ENCODE measurements around the gene EIF4B. TPM values are rescaled to one million over a fixed set of nuclear protein-coding genes. Genes with fewer than 3 reads are reported as not detected.

EIF4B gene
- total RNA-seq, 1 donor from 2014 or later: 1,381 TPM

DNA sequence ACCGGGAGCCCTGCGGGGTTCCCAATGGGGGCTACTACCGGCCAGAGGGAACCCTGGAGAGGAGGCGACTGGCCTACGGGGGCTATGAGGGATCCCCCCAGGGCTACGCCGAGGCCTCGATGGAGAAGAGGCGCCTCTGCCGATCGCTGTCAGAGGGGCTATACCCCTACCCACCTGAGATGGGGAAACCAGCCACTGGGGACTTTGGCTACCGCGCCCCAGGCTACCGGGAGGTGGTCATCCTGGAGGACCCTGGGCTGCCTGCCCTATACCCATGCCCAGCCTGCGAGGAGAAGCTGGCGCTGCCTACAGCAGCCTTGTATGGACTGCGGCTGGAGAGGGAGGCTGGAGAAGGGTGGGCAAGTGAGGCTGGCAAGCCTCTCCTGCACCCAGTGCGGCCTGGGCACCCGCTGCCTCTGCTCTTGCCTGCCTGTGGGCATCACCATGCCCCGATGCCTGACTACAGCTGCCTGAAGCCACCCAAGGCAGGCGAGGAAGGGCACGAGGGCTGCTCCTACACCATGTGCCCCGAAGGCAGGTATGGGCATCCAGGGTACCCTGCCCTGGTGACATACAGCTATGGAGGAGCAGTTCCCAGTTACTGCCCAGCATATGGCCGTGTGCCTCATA is 53.3 kb downstream of the EIF4B start:
- DNase-seq: no peak

DNA sequence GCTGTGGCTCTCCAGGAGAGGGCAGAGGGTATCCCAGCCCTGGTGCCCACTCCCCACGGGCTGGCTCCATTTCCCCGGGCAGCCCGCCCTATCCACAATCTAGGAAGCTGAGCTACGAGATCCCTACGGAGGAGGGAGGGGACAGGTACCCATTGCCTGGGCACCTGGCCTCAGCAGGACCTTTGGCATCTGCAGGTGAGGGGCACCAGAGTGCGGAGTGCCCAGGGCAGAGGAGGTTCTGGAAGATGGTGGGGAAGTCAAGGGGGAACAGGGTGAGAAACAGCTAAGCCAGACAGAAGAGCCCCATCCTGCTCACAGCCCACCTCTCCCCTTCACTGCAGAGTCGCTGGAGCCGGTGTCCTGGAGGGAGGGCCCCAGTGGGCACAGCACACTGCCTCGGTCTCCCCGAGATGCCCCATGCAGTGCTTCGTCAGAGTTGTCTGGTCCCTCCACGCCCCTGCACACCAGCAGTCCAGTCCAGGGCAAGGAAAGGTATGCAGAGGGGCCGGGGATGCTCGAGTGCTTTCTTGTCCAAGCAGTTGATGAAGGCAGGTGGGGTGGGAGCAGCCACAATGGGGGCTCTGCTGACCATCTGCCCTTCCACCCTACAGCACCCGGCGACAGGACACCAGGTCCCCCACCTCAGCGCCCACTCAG is 53.9 kb downstream of the EIF4B start:
- no peak for DNase-seq

DNA sequence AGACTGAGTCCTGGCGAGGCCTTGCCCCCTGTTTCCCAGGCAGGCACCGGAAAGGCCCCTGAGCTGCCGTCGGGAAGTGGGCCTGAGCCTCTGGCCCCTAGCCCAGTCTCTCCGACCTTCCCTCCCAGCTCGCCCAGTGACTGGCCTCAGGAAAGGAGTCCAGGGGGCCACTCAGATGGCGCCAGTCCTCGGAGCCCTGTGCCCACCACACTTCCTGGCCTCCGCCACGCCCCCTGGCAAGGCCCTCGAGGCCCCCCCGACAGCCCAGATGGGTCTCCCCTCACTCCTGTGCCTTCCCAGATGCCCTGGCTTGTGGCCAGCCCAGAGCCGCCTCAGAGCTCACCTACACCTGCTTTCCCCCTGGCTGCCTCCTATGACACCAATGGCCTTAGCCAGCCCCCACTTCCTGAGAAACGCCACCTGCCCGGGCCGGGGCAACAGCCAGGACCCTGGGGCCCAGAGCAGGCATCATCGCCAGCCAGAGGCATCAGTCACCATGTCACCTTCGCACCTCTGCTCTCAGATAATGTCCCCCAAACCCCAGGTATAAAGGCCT is 54.5 kb downstream of the EIF4B start:
- no peak for DNase-seq

DNA sequence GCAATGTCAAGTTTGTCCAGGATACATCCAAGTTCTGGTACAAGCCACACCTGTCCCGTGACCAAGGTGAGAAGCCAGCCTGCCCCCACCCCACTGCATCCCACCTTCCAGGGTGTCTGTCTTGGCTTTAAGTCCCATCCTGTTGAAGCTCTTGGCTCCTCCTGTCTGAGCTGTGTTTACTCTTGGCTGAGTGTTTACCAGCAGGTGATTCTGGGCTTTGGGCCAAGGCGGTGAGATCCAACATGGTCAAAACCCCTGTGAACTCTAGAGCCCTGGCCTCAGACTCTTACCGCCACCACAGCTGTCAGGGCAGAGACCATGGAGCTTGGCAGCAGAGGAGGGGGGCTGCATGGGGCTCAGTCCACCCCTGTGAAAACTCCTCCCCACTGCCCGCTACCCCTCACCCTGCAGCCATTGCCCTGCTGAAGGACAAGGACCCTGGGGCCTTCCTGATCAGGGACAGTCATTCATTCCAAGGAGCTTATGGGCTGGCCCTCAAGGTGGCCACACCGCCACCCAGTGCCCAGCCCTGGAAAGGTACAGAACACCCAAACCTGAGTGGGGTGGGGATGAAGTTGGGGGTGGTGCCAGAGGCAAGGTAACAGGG is 55.3 kb downstream of the EIF4B start:
- DNase-seq: no peak

DNA sequence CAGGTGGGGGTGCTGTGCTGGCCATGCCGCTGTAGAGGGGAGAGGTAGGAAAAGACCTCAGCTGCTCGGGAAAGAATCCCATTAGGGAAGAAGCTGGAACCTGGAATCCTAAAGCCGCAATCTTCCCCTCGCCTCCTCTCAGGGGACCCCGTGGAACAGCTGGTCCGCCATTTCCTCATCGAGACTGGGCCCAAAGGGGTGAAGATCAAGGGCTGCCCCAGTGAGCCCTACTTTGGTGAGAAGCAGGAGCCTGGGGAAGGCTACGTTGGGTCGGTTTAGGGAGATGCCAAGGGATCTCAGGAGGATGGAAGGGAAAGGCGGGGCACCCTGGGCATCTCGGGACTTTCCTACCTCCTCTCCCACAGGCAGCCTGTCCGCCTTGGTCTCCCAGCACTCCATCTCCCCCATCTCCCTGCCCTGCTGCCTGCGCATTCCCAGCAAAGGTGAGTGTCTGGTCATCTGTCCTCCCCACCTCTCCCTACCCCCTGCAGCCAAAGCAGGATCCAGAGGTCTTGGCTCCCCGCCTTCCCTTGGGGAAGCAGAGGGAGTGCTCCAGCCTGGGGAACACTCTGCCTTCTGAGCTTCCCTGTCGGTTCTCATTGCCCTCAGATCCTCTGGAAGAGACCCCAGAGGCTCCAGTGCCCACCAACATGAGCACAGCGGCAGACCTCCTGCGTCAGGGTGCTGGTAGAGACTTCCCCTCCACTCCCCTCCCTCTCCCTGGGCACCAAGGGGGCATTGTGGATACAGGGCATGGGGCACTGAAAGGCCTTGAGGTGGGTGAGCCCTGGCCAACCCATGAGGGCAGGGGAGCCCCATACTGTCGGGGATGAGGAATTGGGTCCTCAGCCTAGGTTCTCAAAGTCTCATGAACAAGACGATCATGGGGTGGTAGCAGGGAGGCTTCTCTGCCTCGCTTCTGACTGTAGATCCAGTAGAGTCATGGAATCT is 56.0 kb downstream of the EIF4B start:
- DNase-seq: no peak

DNA sequence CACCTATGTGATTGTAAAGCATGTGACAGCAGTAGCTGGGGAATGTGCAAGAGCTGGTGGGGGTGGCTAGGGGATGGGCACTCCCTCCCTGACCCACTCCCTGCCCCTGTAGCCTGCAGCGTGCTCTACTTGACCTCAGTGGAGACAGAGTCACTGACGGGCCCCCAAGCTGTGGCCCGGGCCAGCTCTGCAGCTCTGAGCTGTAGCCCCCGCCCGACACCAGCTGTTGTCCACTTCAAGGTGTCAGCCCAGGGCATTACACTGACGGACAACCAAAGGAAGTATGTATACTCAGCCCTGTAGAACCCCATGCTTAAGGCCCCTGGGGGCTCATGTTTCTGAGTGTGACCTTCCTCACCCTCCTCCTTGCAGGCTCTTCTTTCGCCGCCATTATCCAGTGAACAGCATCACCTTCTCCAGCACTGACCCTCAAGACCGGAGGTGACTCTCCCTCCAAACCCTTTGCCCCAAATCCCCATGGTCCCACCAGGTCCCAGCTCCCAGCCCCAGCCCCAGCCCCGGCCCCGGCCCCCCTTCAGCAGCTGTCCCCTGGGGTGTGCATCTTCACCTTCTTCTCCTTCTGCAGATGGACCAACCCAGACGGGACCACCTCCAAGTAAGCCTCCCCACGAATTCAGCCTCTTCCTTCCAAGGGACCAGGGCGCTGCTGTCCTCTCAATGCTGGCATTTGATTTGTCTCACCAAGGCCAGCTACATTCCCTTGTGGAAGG is 56.9 kb downstream of the EIF4B start:
- DNase-seq: no peak

DNA sequence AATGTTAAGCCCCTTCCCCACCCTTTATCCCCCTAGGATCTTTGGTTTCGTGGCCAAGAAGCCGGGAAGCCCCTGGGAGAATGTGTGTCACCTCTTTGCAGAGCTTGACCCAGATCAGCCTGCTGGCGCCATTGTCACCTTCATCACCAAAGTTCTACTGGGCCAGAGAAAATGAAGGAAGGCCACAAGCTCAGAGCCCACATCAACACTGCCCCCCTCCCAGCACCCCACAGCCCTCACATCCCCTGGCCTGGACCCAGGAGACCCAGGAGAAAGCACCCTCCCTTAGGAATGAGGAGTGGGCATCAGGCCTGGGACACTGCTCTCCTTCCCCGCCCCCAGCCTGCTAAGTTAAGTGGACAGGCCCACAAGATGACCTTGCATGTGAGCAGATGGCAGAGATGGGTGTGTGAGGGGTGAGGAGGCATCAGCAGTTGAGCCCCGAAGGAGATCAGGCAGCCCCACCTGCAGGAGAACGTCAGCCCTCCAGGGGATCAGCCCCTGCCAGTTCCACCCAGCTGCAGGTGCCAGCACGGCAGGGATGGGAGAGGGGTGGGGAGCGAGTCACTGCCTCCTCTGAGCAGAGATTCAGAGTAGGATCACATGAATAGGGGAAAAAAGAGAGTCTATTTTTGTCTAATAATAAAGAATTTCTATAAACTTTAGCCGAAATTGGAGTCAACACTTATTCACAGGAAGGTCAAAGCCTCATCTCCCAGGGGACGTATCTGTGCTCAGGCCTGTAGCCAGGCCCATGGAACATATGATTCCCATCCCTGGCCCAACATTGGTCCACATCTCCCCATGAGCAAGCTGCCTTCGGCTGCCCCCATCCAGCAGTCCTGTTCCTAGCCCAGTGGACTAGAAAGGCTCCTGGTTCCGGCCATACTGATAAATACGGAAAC is 57.7 kb downstream of the EIF4B start:
- no peak for DNase-seq

DNA sequence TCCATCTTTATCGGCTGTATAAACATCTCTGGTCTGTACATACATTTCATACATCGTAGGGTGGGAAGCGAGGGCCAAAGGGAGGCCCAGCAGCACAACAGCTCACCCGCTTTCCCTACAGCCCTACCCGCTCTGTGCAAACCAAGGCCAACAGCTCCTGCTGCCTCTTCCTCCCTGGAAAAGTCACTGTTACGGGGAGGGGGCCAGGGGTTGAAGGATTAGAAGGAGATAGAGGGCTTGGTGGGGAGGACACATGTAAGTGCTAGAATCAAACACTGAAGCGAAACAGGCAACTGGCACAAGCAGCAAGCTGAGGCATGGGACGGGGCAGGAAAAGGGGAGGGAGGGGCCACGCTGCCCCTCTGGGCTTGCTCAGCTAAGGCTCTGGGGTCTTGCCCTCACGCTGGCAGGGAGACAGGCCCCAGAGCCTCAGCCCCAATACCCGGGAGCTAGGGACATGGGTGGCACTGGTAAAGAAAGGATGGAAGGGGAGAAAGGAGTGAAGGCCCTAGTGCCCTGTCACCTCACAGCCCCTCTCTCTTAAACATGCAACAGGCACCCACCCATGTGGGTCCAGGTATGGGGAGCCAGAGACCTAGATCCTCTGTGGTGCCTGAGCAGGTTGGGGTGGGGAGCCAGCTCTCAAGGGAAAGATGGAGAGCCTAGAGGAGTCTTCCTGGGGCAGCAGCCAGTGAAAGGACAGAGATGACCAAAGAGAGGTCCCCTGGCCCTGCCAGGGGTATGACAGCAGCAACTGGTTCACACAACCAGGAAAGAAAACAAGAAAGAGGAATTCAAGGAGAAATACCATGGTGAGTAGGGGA is 58.6 kb downstream of the EIF4B start:
- no peak for DNase-seq

DNA sequence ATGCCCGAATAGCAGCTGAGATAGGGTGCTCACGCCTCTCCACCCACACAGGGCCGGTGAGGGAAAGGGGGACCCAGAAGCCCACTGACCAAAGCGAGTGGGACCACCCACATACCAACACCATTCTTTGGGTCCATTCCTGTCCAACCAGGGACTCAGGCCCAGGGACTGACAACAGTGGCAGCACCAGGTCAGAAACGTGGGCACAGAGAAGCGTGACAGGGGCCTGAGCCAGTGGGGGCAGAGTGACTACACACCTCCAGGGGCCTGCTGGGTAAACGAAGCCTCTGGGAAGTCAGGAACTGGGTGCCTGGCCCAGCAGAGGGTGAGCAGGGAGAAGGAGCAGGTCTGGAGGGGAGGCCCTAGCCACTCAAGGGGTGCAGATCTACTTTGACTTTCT is 59.2 kb downstream of the EIF4B start:
- no peak for DNase-seq

DNA sequence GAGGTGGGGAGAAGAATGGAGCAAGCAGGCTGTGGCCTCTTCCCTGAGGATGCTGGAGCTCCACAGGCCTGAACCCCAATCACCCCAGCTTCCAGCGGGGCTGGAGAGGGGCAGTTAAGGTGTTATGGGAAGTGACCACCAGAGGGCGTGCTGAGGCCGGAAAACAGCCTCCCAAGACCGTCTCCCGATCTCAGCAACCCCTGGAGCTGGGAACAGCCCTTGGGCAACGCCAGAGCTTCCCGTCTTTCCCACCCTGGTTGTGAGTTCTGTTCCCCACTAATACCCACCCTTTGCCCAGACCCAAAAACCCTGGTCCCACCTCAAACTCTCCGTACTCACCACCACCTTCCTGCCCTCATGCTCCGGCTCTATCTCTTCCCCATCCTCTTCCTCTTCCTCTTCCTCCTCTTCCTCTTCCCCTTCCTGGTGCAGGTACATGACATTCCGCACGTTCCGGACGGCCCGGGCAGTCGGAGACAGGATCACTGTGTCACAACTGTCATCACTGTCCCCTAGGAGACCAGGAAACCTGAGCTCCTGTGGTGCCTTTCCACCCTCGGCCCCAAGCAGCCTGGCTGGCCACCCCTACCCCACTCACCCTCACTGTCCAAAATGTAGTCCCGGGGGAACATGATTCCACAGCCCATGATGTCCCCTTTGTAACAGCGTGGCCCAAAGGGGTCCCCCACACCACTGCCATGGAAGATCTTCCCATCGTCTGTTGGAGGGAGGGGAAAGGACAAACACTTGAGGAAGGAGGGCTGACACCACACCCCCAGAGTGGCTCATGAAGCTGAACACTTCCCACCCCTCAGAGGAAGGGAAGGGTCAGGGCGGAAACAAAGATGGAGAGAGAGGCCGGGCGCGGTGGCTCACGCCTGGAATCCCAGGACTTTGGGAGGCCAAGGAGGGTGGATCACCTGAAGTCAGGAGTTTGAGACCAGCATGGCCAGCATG is 60.0 kb downstream of the EIF4B start:
- DNase-seq: no peak

DNA sequence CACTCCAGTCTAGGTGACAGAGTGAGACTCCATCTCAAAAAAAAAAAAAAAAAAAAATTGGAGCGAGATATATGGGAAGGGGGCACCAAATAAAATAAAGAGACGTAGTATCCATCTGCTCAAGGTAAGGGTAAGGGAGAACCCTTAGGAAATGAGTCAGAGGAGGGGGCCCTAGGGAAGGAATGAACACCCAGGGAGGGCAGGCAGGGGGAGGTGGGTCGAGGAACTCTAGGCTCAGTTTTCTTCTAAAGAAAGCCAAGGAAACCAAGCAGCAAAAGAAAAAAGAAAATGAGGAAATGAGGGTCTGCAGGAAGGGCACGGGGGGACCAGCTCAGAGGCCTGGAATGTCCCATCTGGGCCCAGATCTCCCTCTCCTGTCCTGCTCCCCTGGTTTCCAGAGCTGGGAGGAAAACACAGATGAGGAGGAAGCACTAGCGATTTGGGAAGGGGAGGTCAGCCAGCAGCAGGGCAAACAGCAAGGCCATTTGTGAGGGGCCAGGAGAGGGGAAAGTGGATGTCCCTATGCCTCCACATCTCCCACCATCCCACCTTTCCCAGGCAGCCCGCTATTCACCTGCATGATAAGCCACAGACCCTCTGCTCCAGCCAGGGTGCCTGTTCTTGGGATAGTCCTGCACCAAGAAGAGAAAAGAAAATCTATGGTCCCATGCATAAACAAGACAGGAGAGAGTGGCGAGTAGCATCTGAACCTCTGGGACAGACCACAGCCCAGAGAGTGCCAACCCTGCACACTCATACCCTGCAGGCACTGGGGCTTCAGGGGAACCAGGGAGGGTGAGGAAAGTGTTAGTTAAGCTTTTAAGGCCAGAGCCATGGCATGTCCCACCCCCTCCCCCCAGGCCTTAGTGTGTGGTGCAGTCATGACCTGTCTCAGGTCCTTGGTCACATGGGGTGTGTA is 61.1 kb downstream of the EIF4B start:
- no peak for DNase-seq

DNA sequence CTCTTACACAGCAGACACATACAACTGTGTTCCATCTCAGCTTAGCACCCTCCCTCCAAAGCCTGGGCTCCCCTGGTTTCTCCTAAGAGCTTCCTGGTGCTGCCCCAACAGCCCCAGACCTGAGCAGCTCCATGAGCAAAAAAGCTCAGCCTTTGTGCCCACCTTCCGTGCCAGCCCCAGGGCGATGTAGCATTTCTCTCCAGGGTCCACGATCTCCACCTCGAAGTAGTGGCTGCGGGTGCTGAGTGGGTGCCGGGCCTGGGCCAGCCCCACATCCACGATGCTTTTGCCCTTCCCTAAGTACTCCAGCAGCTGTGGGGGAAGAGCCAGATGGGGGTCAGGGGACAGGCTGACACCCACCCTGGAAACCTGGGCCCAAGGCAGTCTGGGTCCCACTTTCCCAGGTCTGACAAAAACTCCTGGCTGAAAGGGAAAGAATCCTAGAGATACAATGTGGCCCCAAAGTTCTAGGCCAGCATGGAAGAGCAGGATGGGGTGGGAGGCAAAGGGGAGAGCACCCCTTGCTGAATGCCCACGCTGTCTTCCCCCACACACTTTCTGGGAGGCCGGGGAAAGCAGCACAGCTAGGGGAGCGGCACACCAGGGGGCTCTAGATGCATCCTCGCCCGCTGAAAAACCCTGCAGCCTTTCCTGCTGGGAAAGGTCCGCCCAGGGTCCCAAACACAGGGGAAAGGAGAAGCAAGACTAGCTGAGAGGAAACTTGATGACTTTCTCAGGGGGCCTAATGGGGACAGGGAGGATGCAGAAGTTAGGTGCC is 61.9 kb downstream of the EIF4B start:
- DNase-seq: no peak

DNA sequence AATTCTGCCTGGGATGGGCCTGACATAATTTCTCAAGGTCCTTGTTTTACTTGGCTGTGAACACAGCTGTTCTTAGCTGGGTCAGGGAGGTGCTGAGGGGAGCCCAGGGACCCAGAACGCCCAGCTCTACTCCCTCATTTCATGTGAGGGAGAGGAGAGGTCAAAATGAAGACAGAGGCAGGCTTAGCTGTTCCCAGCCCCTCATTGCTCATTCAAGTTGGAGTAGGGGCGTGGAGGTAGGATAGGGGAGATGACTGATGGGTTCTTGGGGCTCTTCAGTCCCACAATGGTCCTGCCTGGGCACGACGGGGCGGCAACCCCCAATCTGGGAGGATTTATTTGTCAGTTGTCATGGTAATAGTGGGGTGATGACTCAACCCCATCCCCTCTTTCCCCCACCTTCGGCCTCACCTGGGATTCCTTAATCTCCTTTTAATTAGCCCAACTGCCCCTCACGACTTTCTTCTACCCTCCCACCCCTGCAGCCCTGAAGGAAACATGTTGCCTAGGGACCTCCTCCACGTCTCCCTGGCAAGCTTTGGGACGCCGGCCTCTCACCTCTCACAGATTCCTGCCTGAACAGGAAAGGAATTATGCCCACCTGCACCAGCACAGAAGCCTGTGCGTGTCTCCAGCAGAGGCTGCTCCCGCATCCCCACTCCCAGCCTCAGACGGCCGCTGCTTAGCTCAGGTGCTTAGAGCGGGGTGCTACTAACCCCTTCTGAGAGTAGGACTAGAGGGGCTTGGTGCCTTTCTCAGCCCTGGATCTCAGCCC is 62.7 kb downstream of the EIF4B start:
- no peak for DNase-seq

DNA sequence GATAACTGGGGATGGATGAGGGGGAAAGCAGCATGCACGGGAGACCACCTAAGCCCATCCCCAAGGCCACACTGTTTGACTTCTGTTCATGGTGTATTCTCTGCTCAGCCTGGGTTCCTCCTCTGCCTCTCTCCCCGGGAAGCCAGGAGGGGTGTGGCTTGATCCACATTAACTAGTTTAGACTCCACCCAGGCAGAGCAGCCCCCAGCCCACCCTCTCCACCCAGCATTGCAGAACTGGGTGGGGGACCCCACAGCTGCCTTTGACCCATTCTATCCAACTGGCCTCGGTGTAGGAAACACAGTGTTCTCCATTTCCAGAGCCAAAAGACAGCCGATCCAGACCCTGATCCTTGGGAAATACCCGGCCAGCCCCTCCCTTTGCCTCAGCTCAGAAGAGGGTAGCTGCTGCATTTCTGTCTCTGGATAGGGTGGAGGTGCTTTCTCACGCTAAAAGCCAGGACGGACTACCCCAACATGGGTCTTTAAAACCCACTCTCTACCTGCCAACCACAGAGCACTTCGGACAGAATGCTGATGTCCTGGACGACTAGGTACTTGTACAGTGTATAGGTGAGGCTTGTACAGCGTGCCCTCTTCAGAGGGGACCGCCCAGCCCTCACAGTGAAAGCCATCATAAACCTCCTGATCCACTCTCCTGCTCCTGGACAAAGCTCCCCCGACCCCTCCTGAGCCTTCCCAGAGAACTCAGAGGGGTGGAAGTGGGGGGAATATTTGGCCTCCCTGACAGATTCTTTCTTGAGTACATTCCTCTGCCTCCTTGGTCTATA is 63.6 kb downstream of the EIF4B start:
- DNase-seq: no peak
